Kidney epithelial cell (primary cell): Measurements from ENCODE around the gene CCZ1B. TPM values are rescaled to one million over a fixed set of nuclear protein-coding genes. Genes with fewer than 3 reads are reported as not detected.
A peak's percentile ranks its signal among the peaks of the same experiment; 100 is the strongest.
"Not testable (repeated sequence)": the region's sequence is repeated elsewhere in the genome, so short reads cannot be mapped to it uniquely, and the experiment has no call there.

Experiments used
- DNase-seq: peaks from one replicate; pipeline ENCODE4 v3.0.0-alpha.2; 2010; ENCODE audit warnings: low read depth
- H3K27me3 ChIP-seq: 2 replicates; pipeline ENCODE4 v1.6.0; 2011; ENCODE audit warnings: low read length; ENCODE audit not compliant: control insufficient read depth, insufficient read depth
- H3K36me3 ChIP-seq: 2 replicates; pipeline ENCODE4 v1.5.1; 2011; ENCODE audit warnings: low read length; ENCODE audit not compliant: control insufficient read depth, insufficient read depth
- H3K4me3 ChIP-seq: 2 replicates; pipeline ENCODE4 v1.5.1; 2011; ENCODE audit warnings: low read depth, mild to moderate bottlenecking, control low read depth, low read length
- total RNA-seq: library from RNA; depleted of rRNA; stranded (reverse); fragments of >200 nt; gene quantifications from 2 replicates; pipeline ENCODE4 v1.2.3, GENCODE V29; 2015
- TF ChIP-seq, protein P1 (sequence below): IDR thresholded peaks from 2 replicates; pipeline ENCODE4 v1.5.1; 2011; ENCODE audit warnings: mild to moderate bottlenecking, moderate library complexity, low read length, control low read depth, inconsistent platforms; ENCODE audit not compliant: insufficient read depth, poor library complexity, severe bottlenecking

CCZ1B gene
- total RNA-seq, result 29.2 TPM in 2 replicates

DNA sequence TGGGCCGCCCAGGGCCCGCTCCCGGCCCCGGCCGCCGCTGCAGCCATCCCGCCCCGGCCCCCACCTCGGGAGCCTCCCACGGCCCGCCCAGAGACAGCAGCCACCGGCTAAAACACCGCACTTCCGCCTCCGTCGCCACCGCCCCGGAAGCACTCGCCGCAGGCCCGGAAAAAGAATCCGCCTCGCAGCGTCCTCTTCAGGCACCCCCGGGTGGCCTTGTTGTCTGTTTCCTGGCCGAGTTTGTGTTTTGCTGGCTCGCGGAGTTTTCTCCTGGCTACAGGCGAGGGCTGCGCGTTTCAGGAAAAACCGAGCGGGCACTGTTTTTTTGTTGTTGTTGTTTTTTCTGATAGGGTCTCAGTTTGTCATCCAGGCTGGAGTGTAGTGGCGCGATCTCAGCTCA, at the start of gene CCZ1B:
Gene CCZ1B, minus strand, starts transcription at position 125 of the 400 bp plus-strand sequence. Its CDS starts 78 bp downstream, at position 47.
- DNase-seq, result peak; percentile 2
- TF ChIP-seq, protein P1, sequence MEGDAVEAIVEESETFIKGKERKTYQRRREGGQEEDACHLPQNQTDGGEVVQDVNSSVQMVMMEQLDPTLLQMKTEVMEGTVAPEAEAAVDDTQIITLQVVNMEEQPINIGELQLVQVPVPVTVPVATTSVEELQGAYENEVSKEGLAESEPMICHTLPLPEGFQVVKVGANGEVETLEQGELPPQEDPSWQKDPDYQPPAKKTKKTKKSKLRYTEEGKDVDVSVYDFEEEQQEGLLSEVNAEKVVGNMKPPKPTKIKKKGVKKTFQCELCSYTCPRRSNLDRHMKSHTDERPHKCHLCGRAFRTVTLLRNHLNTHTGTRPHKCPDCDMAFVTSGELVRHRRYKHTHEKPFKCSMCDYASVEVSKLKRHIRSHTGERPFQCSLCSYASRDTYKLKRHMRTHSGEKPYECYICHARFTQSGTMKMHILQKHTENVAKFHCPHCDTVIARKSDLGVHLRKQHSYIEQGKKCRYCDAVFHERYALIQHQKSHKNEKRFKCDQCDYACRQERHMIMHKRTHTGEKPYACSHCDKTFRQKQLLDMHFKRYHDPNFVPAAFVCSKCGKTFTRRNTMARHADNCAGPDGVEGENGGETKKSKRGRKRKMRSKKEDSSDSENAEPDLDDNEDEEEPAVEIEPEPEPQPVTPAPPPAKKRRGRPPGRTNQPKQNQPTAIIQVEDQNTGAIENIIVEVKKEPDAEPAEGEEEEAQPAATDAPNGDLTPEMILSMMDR, result peak; percentile 10
- peak within 1 kb of the TSS; percentile 46 for H3K4me3 ChIP-seq
- not testable (repeated sequence) for H3K27me3 ChIP-seq, H3K36me3 ChIP-seq

DNA sequence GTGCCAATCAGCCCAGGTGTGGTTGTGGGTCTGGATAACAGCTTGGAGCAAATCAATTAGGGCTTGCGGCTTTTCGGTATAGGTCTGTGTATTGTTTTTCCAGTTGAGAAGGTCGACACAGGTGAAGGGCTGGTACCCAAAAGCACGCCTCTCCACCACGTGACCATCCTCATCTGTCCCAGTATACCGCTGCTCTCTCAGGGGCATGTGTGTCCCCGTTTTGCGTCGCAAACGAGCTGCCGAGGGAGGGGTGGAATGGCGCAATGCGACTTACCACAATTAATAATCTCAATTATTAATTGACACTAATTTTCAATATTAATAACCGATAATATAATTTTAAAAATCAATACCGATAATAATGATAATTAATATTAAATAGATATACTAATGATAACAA, 48.9 kb upstream of the CCZ1B start:
- not testable (repeated sequence) for H3K27me3 ChIP-seq, H3K4me3 ChIP-seq, DNase-seq, H3K36me3 ChIP-seq

DNA sequence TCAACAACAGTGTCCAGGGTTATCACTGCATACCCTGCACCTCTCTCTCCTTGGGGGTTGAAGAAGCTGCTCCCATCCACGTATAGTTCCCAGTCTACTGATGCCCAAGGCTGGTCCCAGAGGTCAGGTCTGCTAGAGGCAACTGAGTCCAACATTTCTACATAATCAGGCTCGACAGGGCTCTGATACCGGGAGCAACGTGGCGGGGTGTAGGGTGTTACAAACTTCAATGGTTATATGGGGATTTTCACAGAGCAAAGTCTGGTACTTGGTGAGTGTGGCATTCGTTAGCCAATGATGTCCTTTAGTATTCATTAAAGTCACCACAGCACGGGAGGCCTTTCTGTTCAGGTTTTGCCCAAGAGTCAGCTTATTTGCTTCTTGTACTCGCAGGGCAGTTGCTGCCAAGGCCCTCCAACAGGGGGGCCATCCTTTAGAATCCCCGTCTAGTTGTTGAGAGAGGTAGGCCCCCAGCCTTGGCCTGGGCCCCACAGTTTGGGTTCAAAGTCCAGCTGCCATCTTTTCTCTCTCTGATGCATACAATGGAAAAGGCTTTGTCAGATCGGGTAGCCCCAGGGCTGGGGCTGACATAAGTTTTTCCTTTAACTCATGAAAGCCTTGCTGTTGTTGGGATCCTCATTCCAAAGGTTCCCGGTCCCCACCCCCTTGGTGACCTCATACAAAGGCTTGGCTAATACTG, 46.3 kb upstream of the CCZ1B start:
- H3K4me3 ChIP-seq, H3K36me3 ChIP-seq, H3K27me3 ChIP-seq, DNase-seq: not testable (repeated sequence)

DNA sequence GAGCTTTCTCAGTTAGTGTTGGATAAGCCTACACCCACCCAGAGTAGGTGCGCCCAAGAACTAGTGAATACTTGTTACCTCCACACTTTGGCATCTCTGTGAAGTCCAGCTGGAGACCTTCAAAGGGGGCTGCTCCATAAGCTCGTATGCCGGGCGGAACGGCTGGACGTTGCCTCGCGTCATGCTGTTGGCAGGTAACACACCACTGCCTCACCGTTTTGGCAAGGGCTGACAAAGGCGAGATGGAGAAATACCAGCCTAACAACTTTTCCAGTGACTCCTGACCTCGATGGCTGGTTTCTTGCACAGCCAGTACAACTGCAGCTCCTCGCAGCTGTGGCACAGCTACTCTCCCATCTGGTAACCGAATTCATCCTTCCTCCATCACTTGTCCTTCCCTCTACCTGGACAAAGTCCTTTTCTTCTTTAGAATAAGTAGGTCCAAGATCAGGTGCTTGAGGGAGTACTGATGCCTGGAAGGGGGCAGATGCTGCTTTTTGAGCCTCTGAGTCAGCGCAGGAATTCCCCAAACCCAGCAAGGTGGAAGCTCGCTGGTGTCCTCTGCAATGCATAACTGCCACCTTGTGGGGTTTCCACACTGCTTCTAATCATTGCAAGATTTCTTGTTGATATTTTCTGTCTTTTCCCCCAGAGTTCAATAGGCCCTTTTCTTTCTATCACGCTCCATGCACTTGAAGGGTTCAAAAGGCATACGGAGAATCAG, 45.5 kb upstream of the CCZ1B start:
- H3K36me3 ChIP-seq, H3K4me3 ChIP-seq, H3K27me3 ChIP-seq, DNase-seq: not testable (repeated sequence)

DNA sequence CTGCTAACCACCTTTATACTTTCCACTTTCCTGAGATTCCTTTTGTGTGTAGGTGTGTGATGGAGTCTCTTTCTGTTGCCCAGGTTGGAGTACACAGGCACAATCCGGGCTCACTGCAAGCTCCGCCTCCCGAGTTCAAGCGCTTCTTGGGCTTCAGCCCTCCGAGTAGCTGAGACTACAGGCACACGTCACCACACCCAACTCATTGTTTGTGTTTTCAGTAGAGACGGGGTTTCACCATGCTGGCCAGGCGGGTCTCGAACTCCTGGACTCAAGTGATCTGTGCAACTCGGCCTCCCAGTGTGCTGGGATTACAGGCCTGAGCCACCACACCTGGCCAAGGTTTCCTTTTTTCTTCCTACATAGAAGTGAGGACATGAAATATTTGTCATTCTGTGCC, 38.7 kb upstream of the CCZ1B start:
- H3K27me3 ChIP-seq, H3K4me3 ChIP-seq, H3K36me3 ChIP-seq, DNase-seq: not testable (repeated sequence)

DNA sequence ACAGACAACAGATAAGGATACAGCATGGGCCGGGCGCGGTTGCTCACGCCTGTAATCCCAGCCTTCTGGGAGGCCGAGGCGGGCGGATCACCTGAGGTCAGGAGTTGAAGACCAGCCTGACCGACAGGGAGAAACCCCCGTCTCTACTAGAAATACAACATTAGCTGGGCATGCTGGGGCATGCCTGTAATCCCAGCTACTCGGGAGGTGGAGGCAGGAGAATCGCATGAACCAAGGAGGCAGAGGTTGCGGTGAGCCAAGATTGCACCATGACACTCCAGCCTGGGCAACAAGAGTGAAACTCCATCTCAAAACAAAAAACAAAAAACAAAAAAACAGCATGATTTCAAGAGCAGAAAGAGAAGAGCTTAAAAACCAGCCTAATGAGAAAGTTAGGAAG, 38.1 kb upstream of the CCZ1B start:
- H3K4me3 ChIP-seq, H3K27me3 ChIP-seq, DNase-seq, H3K36me3 ChIP-seq: not testable (repeated sequence)

DNA sequence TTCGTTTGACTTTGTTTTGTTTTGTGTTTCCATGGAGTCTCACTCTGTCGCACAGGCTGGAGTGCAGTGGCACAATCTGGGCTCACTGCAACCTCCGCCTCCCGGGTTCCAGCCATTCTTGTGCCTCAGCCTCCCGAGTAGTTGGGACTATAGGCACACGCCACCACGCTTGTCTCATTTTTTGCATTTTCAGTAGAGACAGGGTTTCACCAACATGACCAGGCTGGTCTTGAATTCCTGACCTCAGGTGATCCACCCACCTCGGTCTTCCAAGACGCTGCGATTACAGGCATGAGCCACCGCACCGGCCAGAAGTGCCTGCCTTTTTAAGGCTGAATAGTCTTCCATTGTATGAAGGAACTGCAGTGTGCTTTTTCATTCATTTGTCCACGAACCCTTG, 36.8 kb upstream of the CCZ1B start:
- not testable (repeated sequence) for DNase-seq, H3K27me3 ChIP-seq, H3K36me3 ChIP-seq, H3K4me3 ChIP-seq

DNA sequence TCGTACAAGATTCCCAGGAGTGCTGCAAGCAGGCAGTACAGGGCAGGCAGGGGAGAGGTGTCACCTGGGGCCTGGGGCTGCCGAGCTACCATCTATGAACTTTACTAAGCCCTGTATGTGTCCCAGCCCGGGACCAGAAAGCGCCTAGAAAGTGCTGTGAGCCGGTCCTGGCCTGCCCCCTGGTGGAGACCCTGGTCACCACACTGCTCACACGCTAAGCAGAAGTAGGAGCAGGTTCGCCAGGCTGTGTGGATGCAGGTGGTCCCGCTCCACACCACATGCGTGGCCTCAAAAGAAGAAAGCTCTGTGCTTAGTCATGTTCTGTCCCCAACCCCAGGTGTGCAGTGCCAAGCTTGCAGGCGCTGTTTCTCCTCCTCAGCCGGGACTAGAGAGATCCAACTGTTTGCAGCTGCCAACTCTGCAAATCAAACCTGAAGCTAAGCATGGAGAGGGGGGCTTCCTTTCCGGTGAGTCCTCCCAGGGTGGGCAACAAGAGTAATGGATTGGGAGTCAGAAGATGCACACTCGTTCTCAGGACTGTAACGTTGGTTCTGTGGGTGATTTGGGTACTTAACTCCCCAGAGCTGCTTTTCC, 31.7 kb upstream of the CCZ1B start:
- H3K27me3 ChIP-seq, H3K4me3 ChIP-seq, DNase-seq, H3K36me3 ChIP-seq: not testable (repeated sequence)
- TF ChIP-seq, protein P1, result peak; percentile 61

DNA sequence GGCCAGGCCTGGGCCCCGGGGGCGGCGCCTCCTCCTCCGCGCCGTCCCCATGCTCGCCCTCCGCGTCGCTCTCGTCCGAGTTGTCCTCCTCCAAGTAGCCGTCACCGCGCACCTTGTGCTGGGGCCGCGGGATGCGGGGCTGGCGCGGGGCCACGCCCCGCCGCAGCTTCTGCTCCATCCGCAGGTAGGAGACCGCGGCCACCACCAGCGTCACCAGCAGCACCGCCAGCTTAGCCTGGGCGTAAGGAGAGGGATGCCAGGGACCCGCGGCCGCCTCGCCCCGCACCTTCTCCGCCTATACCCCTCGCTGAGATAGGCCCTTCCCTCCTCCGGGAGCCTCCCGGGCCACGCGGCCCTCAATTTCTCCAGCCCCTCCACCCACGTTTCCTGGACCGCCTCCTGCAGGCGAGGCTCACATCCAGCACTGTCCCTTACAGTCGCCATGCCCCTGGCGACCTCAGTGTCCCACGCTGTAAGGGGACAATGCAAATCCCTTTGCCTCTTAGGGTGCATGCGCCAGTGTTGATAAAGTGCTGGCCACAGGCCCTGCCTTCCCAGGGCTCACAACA, 29.6 kb upstream of the CCZ1B start:
- not testable (repeated sequence) for H3K36me3 ChIP-seq, H3K27me3 ChIP-seq, DNase-seq, H3K4me3 ChIP-seq

DNA sequence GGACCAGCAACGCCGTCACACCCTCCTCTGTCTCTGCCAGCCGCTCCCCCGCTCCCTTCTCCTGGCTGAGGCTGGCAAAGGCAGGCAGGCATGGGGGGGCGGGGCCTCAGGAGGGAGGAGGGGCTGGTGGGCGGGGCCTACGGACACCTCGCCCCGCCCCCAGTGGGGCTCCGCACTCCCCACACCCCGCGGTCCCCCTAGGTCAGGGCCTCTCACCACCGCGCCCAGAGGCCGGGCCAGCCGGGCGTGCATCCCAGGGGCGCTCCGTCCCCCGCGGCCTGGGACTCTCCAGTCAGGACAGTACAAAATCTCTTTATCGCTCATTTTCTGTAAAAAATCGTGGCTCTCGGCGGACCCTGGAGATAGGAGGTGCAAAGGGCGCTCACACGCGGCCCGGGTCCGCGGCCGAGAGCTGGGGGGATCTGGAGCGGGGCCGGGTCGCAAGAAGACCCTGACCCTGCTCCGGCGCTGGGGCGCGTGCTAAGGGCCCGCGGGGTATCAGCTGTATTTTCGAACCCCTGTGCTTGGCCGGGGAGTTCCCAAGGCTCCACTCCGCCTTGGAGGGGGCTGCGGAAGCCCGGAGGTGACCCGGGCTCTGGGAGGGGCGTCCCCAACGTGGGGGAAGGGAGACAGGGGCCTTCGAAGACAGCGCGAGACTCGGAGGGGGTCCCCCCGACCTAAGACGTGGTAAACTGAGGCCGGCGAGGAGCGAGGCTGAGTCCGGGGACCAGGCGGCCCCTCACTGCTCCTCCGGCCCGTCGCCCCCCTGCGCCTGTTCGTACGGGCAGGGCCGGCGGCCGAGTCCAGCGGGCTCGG, 28.9 kb upstream of the CCZ1B start:
- H3K27me3 ChIP-seq, H3K36me3 ChIP-seq, DNase-seq: not testable (repeated sequence)
- H3K4me3 ChIP-seq, result peak overlapping the region; percentile 37

DNA sequence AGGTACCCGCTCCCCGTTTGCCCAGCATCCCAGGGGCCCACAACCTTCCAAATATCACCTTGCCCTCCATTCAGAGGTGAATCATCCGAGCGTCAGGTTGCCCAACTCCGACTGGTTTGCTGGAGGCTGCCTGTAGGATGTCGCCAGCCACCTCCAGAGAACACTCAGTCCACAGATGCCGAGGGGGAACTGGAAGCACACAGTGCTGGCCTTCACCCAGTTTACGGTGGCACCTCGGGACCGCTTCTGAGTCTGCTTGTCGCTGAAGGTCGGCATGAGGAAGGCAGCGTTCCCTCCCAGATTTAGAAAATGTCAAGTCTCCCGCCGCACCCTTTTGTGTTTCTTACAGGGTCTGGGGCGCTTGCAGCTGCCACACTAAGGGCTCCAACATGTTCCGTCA, 27.6 kb upstream of the CCZ1B start:
- not testable (repeated sequence) for H3K4me3 ChIP-seq, H3K27me3 ChIP-seq, H3K36me3 ChIP-seq, DNase-seq

DNA sequence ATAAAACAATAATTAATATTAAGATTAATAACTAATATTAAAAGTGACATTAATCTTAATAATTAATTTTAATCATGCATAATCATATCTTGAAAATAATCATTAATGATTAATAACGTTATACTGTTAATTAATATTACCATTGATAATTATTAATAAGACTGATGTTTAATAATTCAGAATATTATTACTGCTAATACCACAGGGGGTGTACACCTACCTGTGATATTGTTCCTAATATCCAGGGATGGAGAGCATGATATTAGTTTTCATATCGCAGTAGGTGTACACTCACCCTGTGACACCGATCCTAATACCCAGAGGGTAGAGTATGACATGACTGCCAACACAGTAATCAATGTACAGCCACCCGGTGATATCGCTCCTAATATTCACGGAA, 23.1 kb upstream of the CCZ1B start:
- DNase-seq, H3K4me3 ChIP-seq, H3K27me3 ChIP-seq, H3K36me3 ChIP-seq: not testable (repeated sequence)
